Spleen (tissue), 11 donors: ENCODE results near the gene KCNAB1. TPM values are rescaled to one million over a fixed set of nuclear protein-coding genes. Genes with fewer than 3 reads are reported as not detected.

Source experiments
- DNase-seq: peaks from one replicate; pipeline ENCODE4 v3.0.0-alpha.2; 2020
- H3K27ac ChIP-seq, 8 donors: fragments of 200-600 bp; sonication (generic) in 7 of 8; 1 replicate in 4 of 8; 2 replicates in 4 of 8; pipeline versions ENCODE4 v1.5.0 to v1.8.0; 2016 to 2021; ENCODE audit warnings: inconsistent platforms in 4 of 8, mild to moderate bottlenecking in 4 of 8, moderate library complexity in 1 of 8
- H3K27me3 ChIP-seq, 7 donors: fragments of 200-600 bp; sonication (generic) in 6 of 7; replicated peaks in 1 of 7; 1 replicate in 4 of 7; 2 replicates in 3 of 7; pipeline versions ENCODE4 v1.5.0 to v1.8.0; 2016 to 2021; ENCODE audit warnings: inconsistent platforms in 3 of 7, mild to moderate bottlenecking in 1 of 7
- H3K36me3 ChIP-seq, 6 donors: fragments of 200-600 bp; sonication (generic) in 5 of 6; 1 replicate in 4 of 6; 2 replicates in 2 of 6; pipeline versions ENCODE4 v1.5.0 to v1.8.0; 2016 to 2021; ENCODE audit warnings: inconsistent platforms in 2 of 6
- H3K4me1 ChIP-seq, 6 donors: fragments of 200-600 bp; sonication (generic) in 5 of 6; 1 replicate in 3 of 6; 2 replicates in 3 of 6; pipeline versions ENCODE4 v1.5.0 to v1.8.0; 2016 to 2021; ENCODE audit warnings: inconsistent platforms in 3 of 6
- H3K4me3 ChIP-seq, 8 donors: fragments of 200-600 bp; sonication (generic) in 7 of 8; 1 replicate in 4 of 8; 2 replicates in 4 of 8; pipeline versions ENCODE4 v1.5.0 to v1.8.0; 2016 to 2021; ENCODE audit warnings: inconsistent platforms in 4 of 8, mild to moderate bottlenecking in 4 of 8, moderate library complexity in 2 of 8
- H3K9me3 ChIP-seq, 8 donors: fragments of 200-600 bp; sonication (generic) in 7 of 8; 1 replicate in 4 of 8; 2 replicates in 4 of 8; pipeline versions ENCODE4 v1.5.0 to v1.8.0; 2016 to 2021; ENCODE audit warnings: inconsistent platforms in 4 of 8
- CTCF ChIP-seq, 11 experiments: fragments of 200-600 bp in 7 of 11; fragments of 450-650 bp in 4 of 11; sonication (generic) in 4 of 11; IDR thresholded peaks in 8 of 11; conservative IDR thresholded peaks in 3 of 11; 1 replicate in 7 of 11; 2 replicates in 4 of 11; pipeline versions ENCODE4 v1.4.0 to v1.8.0; 2016 to 2021; ENCODE audit warnings: antibody characterized with exemption in 11 of 11, inconsistent platforms in 4 of 11, mild to moderate bottlenecking in 1 of 11
- POLR2A ChIP-seq, 3 donors: fragments of 450-650 bp; IDR thresholded peaks; one replicate each; pipeline ENCODE4 v1.5.1; 2017; ENCODE audit warnings: antibody characterized with exemption in 3 of 3, mild to moderate bottlenecking in 1 of 3
- POLR2AphosphoS5 ChIP-seq, 3 donors: sonication (generic); formaldehyde crosslinking; IDR thresholded peaks; one replicate each; pipeline ENCODE4 v1.5.1; 2017; ENCODE audit warnings: antibody characterized with exemption in 3 of 3
- WGBS, 5 donors: extraction: QIAGEN DNeasy Blood & Tissue Kit in 3 of 5; methylation state at CpG; one replicate each; pipeline versions ENCODE4 v1.1.5 to v1.1.7; 2013 to 2018; 5-methylcytosine and 5-hydroxymethylcytosine counted together
- intact Hi-C: fragments of 100-400 bp; cut with DNase I; formaldehyde crosslinking; loops from one replicate; pipeline ENCODE4 v1.15.0; 2023; ENCODE audit warnings: low total_unique reads
- polyA plus RNA-seq, 3 donors: library from polyadenylated mRNA; stranded (reverse); fragments of 200-250 nt; gene quantifications; one replicate each; pipeline ENCODE4 v1.2.1, GENCODE V29; 2013
- total RNA-seq, 7 donors: library from RNA; depleted of rRNA in 3 of 7; stranded (reverse); fragments of >200 nt in 3 of 7; fragmentation: NEBNext Ultra II Directional in 4 of 7; extraction: Animal tissue kit (Norgen Biotek cat#: 25700) in 4 of 7; gene quantifications; one replicate each; pipeline versions ENCODE4 v1.1.0 to v1.2.1, GENCODE V29; 2016 to 2021
- donor health status: healthy with polysubstance abuse.
- donor health status: DM: no; HTN: no; CAD: no; lungs with moderate emphysema.
- donor health status: DM: no; HTN: no; CAD: no.
- donor health status: Bipolar disorder and iron deficiency.
- donor health status: healthy.
- donor health status: DM: no; HTN: no; CAD: no.
- donor health status: DM: yes; HTN: yes; CAD: no.

KCNAB1 gene
- total and polyA plus RNA-seq, 10 donors: 0.59 to 10.5 (median 6.3) TPM

GRCh38 chr3:156417559-156418132 is 297.3 kb downstream of the KCNAB1 start:
- TF ChIP-seq POLR2A (IDR thresholded peaks at IDR 0.05): no peak
- TF ChIP-seq CTCF (IDR thresholded peaks at IDR 0.05 in 8 of 11, conservative IDR thresholded peaks at IDR 0.05 in 3 of 11): no peak
- no peak for TF ChIP-seq POLR2AphosphoS5 (IDR thresholded peaks at IDR 0.05)
- no peak for DNase-seq
- intact Hi-C loops: no loop called here
- Histone ChIP-seq H3K4me1 (no peaks in the 10 kb centered on the region), H3K36me3 (no peaks in the 10 kb centered on the region), H3K4me3 (no peak overlapping the region), H3K9me3 (no peaks in the 10 kb centered on the region), H3K27ac (no peak overlapping the region), H3K27me3 (no peaks in the 10 kb centered on the region)
- 81 to 88% (median 82%) methylated on average over 4 of the region's 4 CpGs for WGBS, 5 donors

- no peak for DNase-seq
- H3K27ac ChIP-seq: no peak overlapping the region
- no peaks in the 10 kb centered on the region for H3K36me3 ChIP-seq
- no peak overlapping the region for H3K4me3 ChIP-seq
- no peaks in the 10 kb centered on the region for H3K9me3 ChIP-seq
- WGBS, 5 donors: 48 to 93% (median 78%) methylated on average over 2 of the region's 2 CpGs
- TF ChIP-seq POLR2A (IDR thresholded peaks at IDR 0.05) (no peak), CTCF (IDR thresholded peaks at IDR 0.05 in 8 of 11, conservative IDR thresholded peaks at IDR 0.05 in 3 of 11) (no peak), POLR2AphosphoS5 (IDR thresholded peaks at IDR 0.05) (no peak)
- intact Hi-C loops: no loop called here
- H3K4me1 ChIP-seq: no peaks in the 10 kb centered on the region
- H3K27me3 ChIP-seq: no peaks in the 10 kb centered on the region
Measured at GRCh38 chr3:156418428-156418827, 298.1 kb downstream of the KCNAB1 start.

- no peaks in the 10 kb centered on the region for H3K27me3 ChIP-seq
- WGBS, 5 donors: 79 to 96% (median 91%) methylated on average over 4 of the region's 4 CpGs
- intact Hi-C loops: no loop called here
- no peaks in the 10 kb centered on the region for H3K36me3 ChIP-seq
- TF ChIP-seq POLR2A (IDR thresholded peaks at IDR 0.05) (no peak), POLR2AphosphoS5 (IDR thresholded peaks at IDR 0.05) (no peak), CTCF (IDR thresholded peaks at IDR 0.05 in 8 of 11, conservative IDR thresholded peaks at IDR 0.05 in 3 of 11) (no peak)
- no peak for DNase-seq
- no peaks in the 10 kb centered on the region for H3K9me3 ChIP-seq
- H3K4me3 ChIP-seq: no peak overlapping the region
- H3K27ac ChIP-seq: no peak overlapping the region
- no peaks in the 10 kb centered on the region for H3K4me1 ChIP-seq
Measured at GRCh38 chr3:156421534-156421933, 301.2 kb downstream of the KCNAB1 start.

GRCh38 chr3:156424758-156425157 is 304.4 kb downstream of the KCNAB1 start:
- no peaks in the 10 kb centered on the region for H3K4me1 ChIP-seq
- intact Hi-C loops: no loop called here
- H3K36me3 ChIP-seq: no peaks in the 10 kb centered on the region
- H3K9me3 ChIP-seq: no peaks in the 10 kb centered on the region
- H3K4me3 ChIP-seq: no peak overlapping the region
- no peak for DNase-seq
- no peak overlapping the region for H3K27ac ChIP-seq
- no peak for TF ChIP-seq POLR2A (IDR thresholded peaks at IDR 0.05)
- no peak for TF ChIP-seq CTCF (IDR thresholded peaks at IDR 0.05 in 8 of 11, conservative IDR thresholded peaks at IDR 0.05 in 3 of 11)
- H3K27me3 ChIP-seq: no peaks in the 10 kb centered on the region
